HG02678 (cell line): ENCODE measurements around the gene PKP3.
"Not testable (repeated sequence)": the region's sequence is repeated elsewhere in the genome, so short reads cannot be mapped to it uniquely, and the experiment has no call there.

Experiments used
- ATAC-seq: cut with Tn5 transposase; IDR thresholded peaks from one replicate; pipeline ENCODE4 v1.9.1; 2021; ENCODE audit warnings: mild to moderate bottlenecking, moderate library complexity; ENCODE audit not compliant: unreplicated experiment

PKP3 gene

GRCh38 chr11:363443-363805, 30.6 kb upstream of the PKP3 start:
- not testable (repeated sequence) for ATAC-seq

GRCh38 chr11:363948-364761, 29.9 kb upstream of the PKP3 start:
- no peak for ATAC-seq

- no peak for ATAC-seq
Measured at GRCh38 chr11:364991-365725, 28.9 kb upstream of the PKP3 start.

GRCh38 chr11:365831-366230, 28.2 kb upstream of the PKP3 start:
- ATAC-seq: no peak

- no peak for ATAC-seq
Measured at GRCh38 chr11:367956-368413, 26.0 kb upstream of the PKP3 start.

GRCh38 chr11:368414-369335, 25.3 kb upstream of the PKP3 start:
- no peak for ATAC-seq

GRCh38 chr11:369336-370018, 24.5 kb upstream of the PKP3 start, which contains the start of gene B4GALNT4:
Gene B4GALNT4 (plus strand): TSS chr11:369499. CDS start chr11:369804, 305 bp downstream.
- no peak for ATAC-seq

GRCh38 chr11:370070-370941, 23.7 kb upstream of the PKP3 start:
- no peak for ATAC-seq

GRCh38 chr11:371051-371450, 23.0 kb upstream of the PKP3 start:
- ATAC-seq: no peak

- no peak for ATAC-seq
Measured at GRCh38 chr11:371716-372590, 22.1 kb upstream of the PKP3 start.

- ATAC-seq: no peak
Measured at GRCh38 chr11:372809-373715, 20.9 kb upstream of the PKP3 start.

GRCh38 chr11:373716-374551, 20.1 kb upstream of the PKP3 start:
- ATAC-seq: no peak

GRCh38 chr11:375065-376025, 18.7 kb upstream of the PKP3 start:
- ATAC-seq: no peak

GRCh38 chr11:376531-377173, 17.4 kb upstream of the PKP3 start:
- ATAC-seq: no peak
